Trophoblast cell (in vitro differentiated cells and primary cell): ENCODE data around the gene CEP83. TPM values are rescaled to one million over a fixed set of nuclear protein-coding genes. Genes with fewer than 3 reads are reported as not detected.
A peak's percentile ranks its signal among the peaks of the same experiment; 100 is the strongest.

Source experiments
- DNase-seq, 2 donors: peaks; one replicate each; pipeline ENCODE4 v3.0.0-alpha.2; 2016
- H2AFZ ChIP-seq: 2 replicates; pipeline ENCODE4 v1.6.1; 2013; ENCODE audit warnings: low read length, moderate library complexity, mild to moderate bottlenecking; ENCODE audit not compliant: insufficient read depth, poor library complexity
- H2AK5ac ChIP-seq: 2 replicates; pipeline ENCODE4 v1.6.1; 2013; ENCODE audit warnings: mild to moderate bottlenecking, low read length
- H2BK120ac ChIP-seq: 2 replicates; pipeline ENCODE4 v1.6.1; 2013; ENCODE audit warnings: low read length, mild to moderate bottlenecking, moderate library complexity; ENCODE audit not compliant: insufficient read depth, poor library complexity
- H2BK12ac ChIP-seq: 2 replicates; pipeline ENCODE4 v1.6.1; 2013; ENCODE audit warnings: mild to moderate bottlenecking, low read length, moderate library complexity
- H2BK5ac ChIP-seq: 2 replicates; pipeline ENCODE4 v1.6.1; 2013; ENCODE audit warnings: low read length, low read depth, moderate library complexity, mild to moderate bottlenecking; ENCODE audit not compliant: poor library complexity
- H3K14ac ChIP-seq: 2 replicates; pipeline ENCODE4 v1.6.1; 2013; ENCODE audit warnings: mild to moderate bottlenecking, low read length
- H3K18ac ChIP-seq: 2 replicates; pipeline ENCODE4 v1.6.1; 2013; ENCODE audit warnings: mild to moderate bottlenecking, low read length
- H3K23ac ChIP-seq: 2 replicates; pipeline ENCODE4 v1.6.1; 2013; ENCODE audit warnings: low read length
- H3K27ac ChIP-seq: 2 replicates; pipeline ENCODE4 v1.5.1; 2013; ENCODE audit warnings: low read depth, mild to moderate bottlenecking, inconsistent platforms, low read length, moderate library complexity
- H3K27me3 ChIP-seq: 2 replicates; pipeline ENCODE4 v1.6.1; 2013; ENCODE audit warnings: inconsistent platforms, mild to moderate bottlenecking, low read length, moderate library complexity; ENCODE audit not compliant: insufficient read depth
- H3K36me3 ChIP-seq, 2 experiments: 1 replicate in 1 of 2; 2 replicates in 1 of 2; pipeline ENCODE4 v1.6.1; 2013; ENCODE audit warnings: low read length in 2 of 2, mild to moderate bottlenecking in 2 of 2, moderate library complexity in 1 of 2; ENCODE audit not compliant: insufficient read depth in 2 of 2, control insufficient read depth in 1 of 2
- H3K4ac ChIP-seq: 2 replicates; pipeline ENCODE4 v1.6.1; 2013; ENCODE audit warnings: low read depth, mild to moderate bottlenecking, low read length, moderate library complexity
- H3K4me1 ChIP-seq, 2 experiments: 1 replicate in 1 of 2; 2 replicates in 1 of 2; pipeline ENCODE4 v1.6.1; 2013; ENCODE audit warnings: low read length in 2 of 2, mild to moderate bottlenecking in 2 of 2, moderate library complexity in 1 of 2; ENCODE audit not compliant: insufficient read depth in 2 of 2, control insufficient read depth in 1 of 2
- H3K4me2 ChIP-seq: 2 replicates; pipeline ENCODE4 v1.6.1; 2013; ENCODE audit warnings: inconsistent platforms, mild to moderate bottlenecking, low read length, moderate library complexity
- H3K4me3 ChIP-seq: 2 replicates; pipeline ENCODE4 v1.5.1; 2013; ENCODE audit warnings: mild to moderate bottlenecking, low read depth, low read length, inconsistent platforms
- H3K79me1 ChIP-seq: one replicate; pipeline ENCODE4 v1.6.1; 2013; ENCODE audit warnings: low read length
- H3K79me2 ChIP-seq: 2 replicates; pipeline ENCODE4 v1.6.1; 2013; ENCODE audit warnings: low read length, mild to moderate bottlenecking; ENCODE audit not compliant: control insufficient read depth, insufficient read depth, poor library complexity
- H3K9ac ChIP-seq: 2 replicates; pipeline ENCODE4 v1.6.1; 2013; ENCODE audit warnings: mild to moderate bottlenecking, low read length
- H3K9me3 ChIP-seq: 2 replicates; pipeline ENCODE4 v1.6.1; 2013; ENCODE audit warnings: low read depth, mild to moderate bottlenecking, control low read depth, inconsistent platforms, low read length; ENCODE audit not compliant: insufficient read depth
- H4K12ac ChIP-seq: 2 replicates; pipeline ENCODE4 v1.6.1; 2013; ENCODE audit warnings: low read depth, mild to moderate bottlenecking, low read length, moderate library complexity
- H4K8ac ChIP-seq: 2 replicates; pipeline ENCODE4 v1.6.1; 2013; ENCODE audit warnings: low read depth, mild to moderate bottlenecking, low read length, moderate library complexity
- H4K91ac ChIP-seq: one replicate; pipeline ENCODE4 v1.6.1; 2013; ENCODE audit warnings: low read depth, mild to moderate bottlenecking, low read length, moderate library complexity
- WGBS: extraction: QIAGEN DNeasy Blood & Tissue Kit; methylation state at CpG from one replicate; pipeline ENCODE4 v1.1.7; 2013; ENCODE audit warnings: missing lambda C conversion rate; ENCODE audit not compliant: insufficient read length, insufficient coverage; ENCODE audit errors: extremely low coverage; 5-methylcytosine and 5-hydroxymethylcytosine counted together
- polyA plus RNA-seq: library from polyadenylated mRNA; stranded (reverse); fragments of 200-250 nt; gene quantifications from 2 replicates; pipeline ENCODE4 v1.2.3, GENCODE V29; 2013

CEP83 gene, protein sequence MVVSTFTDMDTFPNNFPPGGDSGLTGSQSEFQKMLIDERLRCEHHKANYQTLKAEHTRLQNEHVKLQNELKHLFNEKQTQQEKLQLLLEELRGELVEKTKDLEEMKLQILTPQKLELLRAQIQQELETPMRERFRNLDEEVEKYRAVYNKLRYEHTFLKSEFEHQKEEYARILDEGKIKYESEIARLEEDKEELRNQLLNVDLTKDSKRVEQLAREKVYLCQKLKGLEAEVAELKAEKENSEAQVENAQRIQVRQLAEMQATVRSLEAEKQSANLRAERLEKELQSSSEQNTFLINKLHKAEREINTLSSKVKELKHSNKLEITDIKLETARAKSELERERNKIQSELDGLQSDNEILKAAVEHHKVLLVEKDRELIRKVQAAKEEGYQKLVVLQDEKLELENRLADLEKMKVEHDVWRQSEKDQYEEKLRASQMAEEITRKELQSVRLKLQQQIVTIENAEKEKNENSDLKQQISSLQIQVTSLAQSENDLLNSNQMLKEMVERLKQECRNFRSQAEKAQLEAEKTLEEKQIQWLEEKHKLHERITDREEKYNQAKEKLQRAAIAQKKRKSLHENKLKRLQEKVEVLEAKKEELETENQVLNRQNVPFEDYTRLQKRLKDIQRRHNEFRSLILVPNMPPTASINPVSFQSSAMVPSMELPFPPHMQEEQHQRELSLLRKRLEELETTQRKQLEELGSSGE
- 6.6 and 6.9 TPM in 2 replicates for polyA plus RNA-seq

GRCh38 chr12:94459728-94460615, at the start of gene CEP83:
Gene CEP83 (minus strand): TSS chr12:94459867. CDS start chr12:94412490, 47,377 bp downstream.
- H2AK5ac ChIP-seq, result peak within 1 kb of the TSS; percentile 38
- no peak within 1 kb of the TSS for H2BK12ac ChIP-seq
- H3K27me3 ChIP-seq, result no peaks in the 10 kb centered on the region
- peak; percentile 90 to 91 for DNase-seq
- peak within 1 kb of the TSS; percentile 79 for H4K91ac ChIP-seq
- H3K4me2 ChIP-seq, result peak within 1 kb of the TSS; percentile 71
- H3K4ac ChIP-seq, result peak within 1 kb of the TSS; percentile 62
- peak within 1 kb of the TSS; percentile 97 for H2AFZ ChIP-seq
- peak within 1 kb of the TSS; percentile 68 for H3K9ac ChIP-seq
- H3K36me3 ChIP-seq, result no peaks in the 10 kb centered on the region
- no peak within 1 kb of the TSS for H3K23ac ChIP-seq
- peaks cover 8% of the 10 kb centered on the region for H3K79me1 ChIP-seq
- peak within 1 kb of the TSS; percentile 4 for H3K27ac ChIP-seq
- H3K14ac ChIP-seq, result peak within 1 kb of the TSS; percentile 94
- H3K9me3 ChIP-seq, result no peaks in the 10 kb centered on the region
- H3K79me2 ChIP-seq, result peaks cover 5% of the 10 kb centered on the region
- peak within 1 kb of the TSS; percentile 93 for H3K4me3 ChIP-seq
- peak within 1 kb of the TSS; percentile 42 for H2BK5ac ChIP-seq
- H4K12ac ChIP-seq, result peak within 1 kb of the TSS; percentile 65
- no CpG with 5 or more reads among the region's 77 CpGs for WGBS
- H3K4me1 ChIP-seq, result peaks cover 3 to 5% of the 10 kb centered on the region in 2 experiments
- H2BK120ac ChIP-seq, result peak within 1 kb of the TSS; percentile 65
- peak within 1 kb of the TSS; percentile 93 for H3K18ac ChIP-seq
- H4K8ac ChIP-seq, result peak within 1 kb of the TSS; percentile 91

- Histone ChIP-seq H3K14ac (no peak overlapping the region), H2AK5ac (no peak overlapping the region), H3K9me3 (no peaks in the 10 kb centered on the region), H3K27ac (no peak overlapping the region), H3K27me3 (no peaks in the 10 kb centered on the region), H2BK12ac (no peak overlapping the region), H3K36me3 (no peaks in the 10 kb centered on the region), H3K18ac (no peak overlapping the region), H3K4ac (no peak overlapping the region), H3K79me1 (no peaks in the 10 kb centered on the region), H3K4me3 (no peak overlapping the region), H4K12ac (no peak overlapping the region), H4K8ac (no peak overlapping the region), H3K23ac (no peak overlapping the region), H3K4me2 (no peak overlapping the region), H2BK5ac (no peak overlapping the region), H2BK120ac (no peak overlapping the region), H3K4me1 (no peaks in the 10 kb centered on the region), H4K91ac (no peak overlapping the region), H3K79me2 (no peaks in the 10 kb centered on the region), H2AFZ (no peak overlapping the region), H3K9ac (no peak overlapping the region)
- no CpG with 5 or more reads among the region's 3 CpGs for WGBS
- DNase-seq, result no peak
Measured at GRCh38 chr12:94509317-94509716, 49.6 kb upstream of the CEP83 start.

- no CpG with 5 or more reads among the region's 3 CpGs for WGBS
- Histone ChIP-seq H3K27ac (no peak overlapping the region), H2BK5ac (no peak overlapping the region)
Measured at GRCh38 chr12:94507455-94507854, 47.8 kb upstream of the CEP83 start.

DNA sequence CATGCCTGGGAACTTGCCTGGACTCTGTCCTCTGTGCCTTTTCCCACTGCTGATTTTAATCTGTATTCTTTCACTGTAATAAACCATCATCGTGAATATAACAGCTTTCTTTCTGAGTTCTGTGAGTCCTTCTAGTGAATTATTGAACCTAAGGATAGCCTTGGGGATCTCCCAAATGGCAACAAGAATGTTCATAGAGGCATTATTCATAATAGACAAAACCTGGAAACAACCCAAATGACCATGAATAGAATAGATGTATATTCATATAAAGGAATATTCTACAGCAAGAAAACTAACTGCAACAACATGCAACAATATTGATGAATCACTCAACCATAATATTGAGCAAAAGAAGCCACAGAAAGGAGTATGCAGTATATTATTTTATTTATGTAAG, 44.7 kb upstream of the CEP83 start:
- Histone ChIP-seq H3K79me2 (no peaks in the 10 kb centered on the region), H3K23ac (no peak overlapping the region), H3K9ac (no peak overlapping the region), H3K4me2 (no peak overlapping the region), H2BK12ac (no peak overlapping the region), H3K79me1 (no peaks in the 10 kb centered on the region), H3K27me3 (no peaks in the 10 kb centered on the region), H3K9me3 (no peaks in the 10 kb centered on the region), H3K4me3 (no peak overlapping the region), H2AK5ac (no peak overlapping the region), H4K8ac (no peak overlapping the region), H2BK5ac (no peak overlapping the region), H3K36me3 (no peaks in the 10 kb centered on the region), H3K14ac (no peak overlapping the region), H4K91ac (no peak overlapping the region), H2AFZ (no peak overlapping the region), H3K4me1 (no peaks in the 10 kb centered on the region), H3K18ac (no peak overlapping the region), H3K27ac (no peak overlapping the region), H3K4ac (no peak overlapping the region), H4K12ac (no peak overlapping the region), H2BK120ac (no peak overlapping the region)
- WGBS, result no CpG with 5 or more reads among the region's 1 CpG
- no peak for DNase-seq

More at GRCh38 chr12:94507455-94507854, 47.8 kb upstream of the CEP83 start:
- H2AK5ac ChIP-seq, result no peak overlapping the region
- no peaks in the 10 kb centered on the region for H3K79me2 ChIP-seq
- no peaks in the 10 kb centered on the region for H3K9me3 ChIP-seq
- no peak overlapping the region for H4K8ac ChIP-seq
- no peak overlapping the region for H3K23ac ChIP-seq
- no peak overlapping the region for H4K12ac ChIP-seq
- no peak overlapping the region for H2AFZ ChIP-seq
- no peaks in the 10 kb centered on the region for H3K79me1 ChIP-seq
- H3K4me3 ChIP-seq, result no peak overlapping the region
- no peak overlapping the region for H2BK120ac ChIP-seq
- H3K4ac ChIP-seq, result no peak overlapping the region
- H3K9ac ChIP-seq, result no peak overlapping the region
- no peak overlapping the region for H3K18ac ChIP-seq
- H2BK12ac ChIP-seq, result no peak overlapping the region
- no peaks in the 10 kb centered on the region for H3K4me1 ChIP-seq
- DNase-seq, result no peak
- H3K14ac ChIP-seq, result no peak overlapping the region
- no peaks in the 10 kb centered on the region for H3K27me3 ChIP-seq
- H3K4me2 ChIP-seq, result no peak overlapping the region
- no peak overlapping the region for H4K91ac ChIP-seq
- no peaks in the 10 kb centered on the region for H3K36me3 ChIP-seq
